ENCODE measurements around the gene PCAT7. TPM values are rescaled to one million over a fixed set of nuclear protein-coding genes. Genes with fewer than 3 reads are reported as not detected.

PCAT7 gene
- not detected in 2 replicates for total RNA-seq (2011; cell fraction: chromatin; rRNA removed; ENCODE audit: low replicate concordance)
- total RNA-seq (2011; cell fraction: nucleolus; rRNA removed), result not detected in 2 replicates
- not detected in 2 replicates for total RNA-seq (2011; cell fraction: nucleoplasm; rRNA removed)
- total RNA-seq (2014; rRNA removed) (not detected in 2 replicates), total RNA-seq (2014; rRNA removed; fragmentation: Illumina TruSeq; extraction: Trizol) (not detected in 2 replicates), total RNA-seq (2015; rRNA removed; fragmentation: Illumina TruSeq; extraction: Trizol) (not detected in 2 replicates), total RNA-seq (2021) (0.09 TPM in 1 of 2 replicates, not detected in the other), polyA plus RNA-seq (2011; rRNA removed) (not detected in 2 replicates), polyA plus RNA-seq (2014; fragmentation: Illumina TruSeq; extraction: Trizol) (0.13 TPM in 1 of 2 replicates, not detected in the other), polyA plus RNA-seq (2014; fragmentation: Nextera tagmentation; extraction: Ambion mirVana) (not detected), polyA plus RNA-seq (2014; rRNA removed) (not detected in 2 replicates), polyA minus RNA-seq (2011; rRNA and poly(A)+ RNA removed) (not detected in 2 replicates), Bru-seq, nascent RNA (percentile 12 among the genes with signal in this experiment), BruChase-seq, experiment 1, labeled RNA remaining after a 2-hour chase (percentile 10 among the genes with signal in this experiment), BruChase-seq, experiment 2, labeled RNA remaining after a 6-hour chase (percentile 11 among the genes with signal in this experiment)
- polyA plus RNA-seq (2011; cell fraction: cytosol; rRNA removed), result not detected in 2 replicates
- not detected in 2 replicates for polyA plus RNA-seq (2011; cell fraction: nucleus; rRNA removed)
- 0.05 and 0.11 TPM in 2 replicates for polyA plus RNA-seq (2012)
- polyA minus RNA-seq (2011; cell fraction: cytosol; rRNA and poly(A)+ RNA removed), result not detected in 2 replicates
- not detected in 2 replicates for polyA minus RNA-seq (2011; cell fraction: nucleus; rRNA and poly(A)+ RNA removed)
- long read RNA-seq, experiment 1, result 0 reads
- long read RNA-seq, experiment 2, result 0 reads
- long read RNA-seq, experiment 3, result 0 reads

DNA sequence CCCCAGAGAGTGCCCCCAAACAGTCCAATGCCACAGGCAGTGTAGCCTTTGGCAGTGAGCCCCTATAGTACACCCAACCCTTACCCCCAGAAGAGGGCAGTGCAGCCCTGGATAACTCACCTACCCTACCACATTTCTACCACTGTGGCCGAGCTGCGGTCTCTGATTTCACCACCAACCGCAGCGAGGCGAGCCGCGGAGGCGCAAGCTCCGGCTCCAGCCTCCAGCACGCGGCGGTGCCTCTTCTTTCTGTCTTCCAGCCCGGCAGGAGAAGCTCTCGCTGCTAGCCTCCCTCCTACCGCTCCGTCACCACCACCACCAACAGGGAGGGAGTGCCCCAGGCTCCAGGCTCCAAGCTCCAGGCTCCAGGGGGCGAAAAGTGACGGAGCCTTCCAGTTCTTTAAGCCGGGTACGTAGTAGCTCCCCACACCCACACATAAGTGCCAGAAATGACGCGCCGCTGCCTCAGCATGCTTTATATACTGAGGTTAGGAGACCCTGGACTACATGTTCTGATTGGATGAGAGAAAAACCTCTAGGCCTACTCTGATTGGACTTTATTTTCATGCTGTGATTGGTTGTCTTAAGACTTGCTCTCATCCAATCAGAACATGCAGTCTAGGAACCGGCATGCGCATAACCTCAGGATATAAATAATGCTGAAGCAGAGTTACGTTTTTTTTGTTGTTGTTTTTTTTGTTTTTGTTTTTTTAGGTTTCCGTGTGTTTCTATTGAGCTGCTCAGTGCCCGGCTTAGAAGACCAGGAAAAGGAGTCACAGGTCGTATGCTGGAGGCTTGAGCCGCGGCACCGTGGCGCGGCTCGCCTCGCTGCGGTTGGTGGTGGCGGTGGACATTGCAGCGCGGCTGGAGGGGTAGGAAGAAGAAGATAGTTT is at the start of gene PCAT7:
TSS of gene PCAT7 (plus strand) at position 645 of the 893 bp plus-strand sequence.
- Histone ChIP-seq H3K36me3 (ENCODE audit: control insufficient read depth, insufficient read depth, low read length) (no peaks in the 10 kb centered on the region), H2AFZ (ENCODE audit: low read depth, low read length) (peak within 1 kb of the TSS; percentile 91), H3K9me3 (replicated peaks; ENCODE audit: control insufficient read depth, insufficient read depth, low read depth, low read length) (no peaks in the 10 kb centered on the region; the same call in 1 of the 2 replicates), H3K9me1 (ENCODE audit: control insufficient read depth, insufficient read depth, low read length) (no peaks in the 10 kb centered on the region), H3K4me1 (replicated peaks in 1 of 2; ENCODE audit: control insufficient read depth in 2 of 2, insufficient read depth in 2 of 2, low read length in 2 of 2) (peaks cover 3 to 24% of the 10 kb centered on the region in 2 experiments; a peak in 4 of 5 replicates), H3K9ac (ENCODE audit: insufficient read depth in 1 of 2, low read depth in 2 of 2, low read length in 2 of 2) (peak within 1 kb of the TSS; percentile 27 to 87; a peak in 2 of 4 replicates), H3K27ac (ENCODE audit: extremely low read depth, low read depth, low read length) (no peak within 1 kb of the TSS), H3K79me2 (ENCODE audit: control insufficient read depth, insufficient read depth, low read length) (no peaks in the 10 kb centered on the region), H3K27me3 (ENCODE audit: control insufficient read depth in 2 of 2, insufficient read depth in 2 of 2, low read length in 2 of 2) (peaks cover 19 to 35% of the 10 kb centered on the region in 2 experiments), H3K4me2 (ENCODE audit: insufficient read depth, low read length) (peak within 1 kb of the TSS; percentile 73), H3K4me3 (peak within 1 kb of the TSS; percentile 34), H4K20me1 (replicated peaks; ENCODE audit: control insufficient read depth, insufficient read depth, low read length) (no peaks in the 10 kb centered on the region)
- no TSS peak for BruUV-seq (replicated peaks)
- whole genome bisulfite sequencing (ENCODE audit: insufficient coverage, low coverage, missing lambda C conversion rate), result 15% methylated on average over 30 of the region's 40 CpGs
- FAIRE-seq, result peak; percentile 90
- ATAC-seq, result peak; percentile 100
- ChIA-PET CTCF (ENCODE audit: low intra/inter-chr PET ratio) (interaction anchor here (0.7 to 1.1 kb wide), 3 partner anchors 49 to 627 kb away, joined by 3 to 4 read pairs (median 3); no protein-coding TSS in a partner anchor), POLR2A (interaction anchor here (0.6 to 0.7 kb wide), 4 partner anchors 12 to 602 kb away, joined by 3 read pairs; no protein-coding TSS in a partner anchor)
- DNase-seq (ENCODE audit: extremely low read depth in 1 of 4, low spot score in 3 of 4), result peak; percentile 72 to 81 (median 74)
- intact Hi-C loops (cut with micrococcal nuclease), result loop anchor here (1.0 to 10.0 kb wide), 3 partner anchors 49 to 570 kb away; no protein-coding TSS in a partner anchor
- in situ Hi-C loops (cut with MboI), result no loop called here
- TF ChIP-seq HINFP (tag; conservative IDR thresholded peaks at IDR 0.05; ENCODE audit: low read depth) (no peak), CTCFL (IDR thresholded peaks at IDR 0.05; ENCODE audit: borderline replicate concordance, insufficient read depth, low read depth, low read length, poor library complexity, severe bottlenecking) (peak; percentile 9), RREB1 (CRISPR knock-in tag; IDR thresholded peaks at IDR 0.05) (no peak)

Data from K562 (cell line).